Fibroblast of pulmonary artery (primary cell): ENCODE results near the gene MRPS7.

Experiments
- DNase-seq: peaks from one replicate; pipeline ENCODE4 v3.0.0-alpha.2; 2010; ENCODE audit warnings: low read depth
- H3K4me3 ChIP-seq: replicated peaks from 2 replicates; pipeline ENCODE4 v1.5.1; 2011; ENCODE audit warnings: low read depth, mild to moderate bottlenecking, control low read depth, low read length, moderate library complexity
- TF ChIP-seq, protein P1 (sequence below): IDR thresholded peaks from 2 replicates; pipeline ENCODE4 v1.5.1; 2011; ENCODE audit warnings: mild to moderate bottlenecking, control low read depth, low read length, inconsistent platforms; ENCODE audit errors: missing control alignments

MRPS7 gene

DNA sequence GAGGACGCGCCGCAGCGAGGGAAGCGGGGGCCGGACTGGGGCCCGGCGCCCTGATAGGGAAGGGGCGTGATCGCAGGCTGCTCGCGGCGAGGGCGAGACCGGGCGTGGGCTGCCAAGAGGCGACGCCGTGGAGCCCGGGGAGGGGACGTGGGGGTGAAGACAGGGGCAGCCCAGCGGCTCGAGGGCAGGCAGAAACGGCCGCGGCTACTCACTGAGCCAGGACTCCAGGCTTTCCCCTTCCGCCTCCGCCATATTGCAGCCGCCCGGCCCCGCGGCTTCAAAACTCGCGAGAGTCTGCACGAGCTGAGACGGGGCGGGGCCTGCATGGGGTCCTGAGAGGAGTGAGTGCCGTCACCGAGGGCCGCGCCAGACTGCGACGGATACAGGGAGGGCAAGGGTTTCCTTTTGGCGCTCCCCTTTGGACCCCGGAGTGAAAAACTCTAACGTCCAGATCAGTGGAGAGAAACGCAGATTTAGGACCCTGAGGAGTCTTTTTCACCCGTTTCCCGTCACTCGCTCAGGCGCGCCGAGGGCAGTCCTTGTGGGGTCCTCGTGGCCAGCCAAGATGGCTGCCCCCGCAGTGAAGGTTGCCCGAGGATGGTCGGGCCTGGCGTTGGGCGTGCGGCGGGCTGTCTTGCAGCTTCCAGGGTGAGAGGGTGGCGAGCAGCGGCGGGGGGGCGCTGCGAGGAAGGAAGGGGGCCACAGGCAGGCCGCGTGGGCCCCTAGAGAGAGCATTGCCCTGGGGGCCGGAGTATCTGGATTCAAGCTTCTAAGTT lies at the start of gene MRPS7, which contains the start of gene GGA3:
Gene MRPS7, plus strand, starts transcription at position 544 of the 776 bp plus-strand sequence. Its CDS starts 22 bp downstream, at position 566.
Gene GGA3, minus strand, starts transcription at position 271 of the 776 bp plus-strand sequence. Its CDS starts 19 bp downstream, at position 252.
- peak; percentile 94 for DNase-seq
- H3K4me3 ChIP-seq: peak within 1 kb of the TSS; percentile 98
- TF ChIP-seq, protein P1, sequence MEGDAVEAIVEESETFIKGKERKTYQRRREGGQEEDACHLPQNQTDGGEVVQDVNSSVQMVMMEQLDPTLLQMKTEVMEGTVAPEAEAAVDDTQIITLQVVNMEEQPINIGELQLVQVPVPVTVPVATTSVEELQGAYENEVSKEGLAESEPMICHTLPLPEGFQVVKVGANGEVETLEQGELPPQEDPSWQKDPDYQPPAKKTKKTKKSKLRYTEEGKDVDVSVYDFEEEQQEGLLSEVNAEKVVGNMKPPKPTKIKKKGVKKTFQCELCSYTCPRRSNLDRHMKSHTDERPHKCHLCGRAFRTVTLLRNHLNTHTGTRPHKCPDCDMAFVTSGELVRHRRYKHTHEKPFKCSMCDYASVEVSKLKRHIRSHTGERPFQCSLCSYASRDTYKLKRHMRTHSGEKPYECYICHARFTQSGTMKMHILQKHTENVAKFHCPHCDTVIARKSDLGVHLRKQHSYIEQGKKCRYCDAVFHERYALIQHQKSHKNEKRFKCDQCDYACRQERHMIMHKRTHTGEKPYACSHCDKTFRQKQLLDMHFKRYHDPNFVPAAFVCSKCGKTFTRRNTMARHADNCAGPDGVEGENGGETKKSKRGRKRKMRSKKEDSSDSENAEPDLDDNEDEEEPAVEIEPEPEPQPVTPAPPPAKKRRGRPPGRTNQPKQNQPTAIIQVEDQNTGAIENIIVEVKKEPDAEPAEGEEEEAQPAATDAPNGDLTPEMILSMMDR: no peak

DNA sequence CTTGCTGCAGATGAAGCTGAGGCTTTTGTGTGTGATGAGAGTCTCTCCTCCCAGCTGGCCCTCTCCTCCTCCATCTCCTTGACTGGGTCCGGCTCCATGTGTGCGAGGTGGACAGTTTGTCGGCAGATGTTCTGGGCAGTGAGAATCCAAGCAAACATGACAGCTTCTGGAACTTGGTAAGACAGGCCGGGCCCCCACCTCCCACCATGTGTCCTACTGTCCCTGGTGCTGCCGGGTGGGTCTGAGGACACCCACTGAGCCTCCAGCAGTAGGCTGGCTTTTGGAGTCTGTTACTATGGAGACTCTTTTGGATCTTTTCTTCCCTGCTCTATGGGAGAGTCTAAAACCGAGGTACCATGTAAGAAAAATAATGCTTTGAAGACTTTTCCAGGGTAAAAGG lies 43.5 kb upstream of the MRPS7 start:
- no peak overlapping the region for H3K4me3 ChIP-seq
- DNase-seq: no peak
- TF ChIP-seq, protein P1: no peak

DNA sequence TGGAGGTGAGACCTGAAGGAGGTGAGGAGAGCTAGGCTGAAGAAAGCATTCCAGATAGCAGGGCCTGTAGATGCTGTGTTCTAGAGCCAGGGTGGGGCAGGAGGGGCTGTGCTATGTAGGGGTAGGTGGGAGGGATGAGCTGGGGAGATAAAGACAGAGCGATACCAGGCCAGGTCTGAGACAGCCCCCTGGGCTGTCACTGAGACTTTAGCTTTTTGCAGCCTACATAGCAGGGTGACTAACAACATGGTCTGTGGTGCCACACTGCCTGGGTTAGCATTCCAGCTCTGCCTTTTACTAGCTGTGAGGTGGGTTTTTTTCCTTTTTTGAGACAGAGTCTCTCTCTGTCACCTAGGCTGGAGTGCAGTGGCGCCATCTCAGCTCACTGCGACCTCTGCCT lies 41.9 kb upstream of the MRPS7 start:
- no peak for DNase-seq
- TF ChIP-seq, protein P1: no peak
- H3K4me3 ChIP-seq: no peak overlapping the region

DNA sequence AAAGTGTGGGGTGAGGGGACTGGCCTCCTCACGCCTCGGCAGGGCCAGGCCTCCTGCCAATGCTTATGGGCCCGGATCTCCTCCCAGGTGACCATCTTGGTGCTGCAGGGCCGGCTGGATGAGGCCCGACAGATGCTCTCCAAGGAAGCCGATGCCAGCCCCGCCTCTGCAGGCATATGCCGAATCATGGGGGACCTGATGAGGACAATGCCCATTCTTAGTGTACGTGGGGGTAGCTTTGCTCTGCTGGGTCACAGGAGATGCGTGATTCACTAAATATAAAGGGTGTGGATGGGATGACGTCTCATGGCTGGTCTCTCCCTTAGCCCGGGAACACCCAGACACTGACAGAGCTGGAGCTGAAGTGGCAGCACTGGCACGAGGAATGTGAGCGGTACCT lies 36.7 kb upstream of the MRPS7 start:
- no peak overlapping the region for H3K4me3 ChIP-seq
- TF ChIP-seq, protein P1: no peak
- no peak for DNase-seq

DNA sequence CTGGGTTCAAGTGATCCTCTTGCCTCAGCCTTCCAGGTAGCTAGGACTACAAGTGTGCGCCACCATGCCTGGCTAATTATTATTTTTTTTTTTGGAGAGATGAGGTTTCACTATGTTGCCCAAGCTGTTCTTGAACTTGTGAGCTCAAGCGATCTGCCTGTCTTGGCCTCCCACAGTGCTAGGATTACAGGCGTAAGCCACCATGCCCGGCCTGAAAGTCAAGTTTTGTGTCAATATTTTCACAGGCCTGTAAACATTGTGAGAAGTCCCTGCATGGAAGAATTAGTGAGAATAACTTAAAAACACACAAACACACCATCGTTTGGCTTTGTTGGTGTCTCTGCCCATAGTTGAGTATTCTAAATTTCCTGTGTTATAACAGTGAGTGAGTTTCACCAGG lies 34.0 kb upstream of the MRPS7 start:
- no peak overlapping the region for H3K4me3 ChIP-seq
- DNase-seq: no peak
- TF ChIP-seq, protein P1: no peak

DNA sequence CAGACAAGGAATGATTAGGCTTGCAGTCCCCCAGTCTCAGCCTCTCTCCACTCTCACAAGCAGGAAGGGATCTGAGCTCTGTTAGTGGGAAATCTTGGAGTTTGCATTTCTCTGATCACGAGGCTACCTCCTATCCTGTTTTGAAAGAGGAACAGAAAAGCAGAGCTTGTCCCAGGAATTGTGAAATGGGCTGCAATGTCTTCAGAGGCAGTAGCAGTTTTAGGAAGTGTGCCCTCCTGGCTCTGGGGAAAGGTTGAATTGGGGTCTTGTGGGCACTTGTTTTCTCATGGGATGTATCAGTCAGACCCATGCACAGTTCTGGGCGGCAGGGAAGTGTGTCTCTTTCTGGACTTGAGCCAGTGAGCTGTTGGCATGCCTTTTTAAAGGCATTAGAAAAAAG lies 33.4 kb upstream of the MRPS7 start:
- peak; percentile 42 for DNase-seq
- H3K4me3 ChIP-seq: no peak overlapping the region
- TF ChIP-seq, protein P1: no peak

DNA sequence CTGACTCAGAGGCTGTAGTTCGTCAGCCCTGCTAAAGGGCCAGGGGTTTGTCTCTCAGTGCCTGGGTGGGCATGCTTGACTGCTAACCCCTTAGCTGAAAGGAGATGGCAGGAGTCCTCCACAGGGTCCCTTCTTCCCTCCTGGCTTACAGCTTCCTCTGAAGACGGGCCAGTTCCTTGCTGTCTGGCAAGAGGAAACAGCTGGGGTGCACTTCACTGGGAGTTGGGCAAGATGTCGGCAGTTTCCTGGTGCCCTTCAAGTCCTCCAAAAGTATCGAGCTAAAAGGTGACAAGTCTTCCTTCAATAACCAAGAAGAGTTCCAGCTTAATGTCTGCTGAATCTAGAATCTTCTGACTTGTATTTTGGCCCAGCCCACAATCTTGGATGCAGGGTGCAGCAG lies 32.8 kb upstream of the MRPS7 start:
- no peak overlapping the region for H3K4me3 ChIP-seq
- TF ChIP-seq, protein P1: no peak
- DNase-seq: no peak
